ENCODE data around the gene PDZD2. TPM values are rescaled to one million over a fixed set of nuclear protein-coding genes. Genes with fewer than 3 reads are reported as not detected.
"Not testable (repeated sequence)": the region's sequence is repeated elsewhere in the genome, so short reads cannot be mapped to it uniquely, and the experiment has no call there.

Gene PDZD2
- polyA plus RNA-seq (2014; cell fraction: cytosol; rRNA removed): 0.66 and 1.5 TPM in 2 replicates
- 1.6 and 2.6 TPM in 2 replicates for polyA plus RNA-seq (2014; cell fraction: nucleus; rRNA removed)

DNA sequence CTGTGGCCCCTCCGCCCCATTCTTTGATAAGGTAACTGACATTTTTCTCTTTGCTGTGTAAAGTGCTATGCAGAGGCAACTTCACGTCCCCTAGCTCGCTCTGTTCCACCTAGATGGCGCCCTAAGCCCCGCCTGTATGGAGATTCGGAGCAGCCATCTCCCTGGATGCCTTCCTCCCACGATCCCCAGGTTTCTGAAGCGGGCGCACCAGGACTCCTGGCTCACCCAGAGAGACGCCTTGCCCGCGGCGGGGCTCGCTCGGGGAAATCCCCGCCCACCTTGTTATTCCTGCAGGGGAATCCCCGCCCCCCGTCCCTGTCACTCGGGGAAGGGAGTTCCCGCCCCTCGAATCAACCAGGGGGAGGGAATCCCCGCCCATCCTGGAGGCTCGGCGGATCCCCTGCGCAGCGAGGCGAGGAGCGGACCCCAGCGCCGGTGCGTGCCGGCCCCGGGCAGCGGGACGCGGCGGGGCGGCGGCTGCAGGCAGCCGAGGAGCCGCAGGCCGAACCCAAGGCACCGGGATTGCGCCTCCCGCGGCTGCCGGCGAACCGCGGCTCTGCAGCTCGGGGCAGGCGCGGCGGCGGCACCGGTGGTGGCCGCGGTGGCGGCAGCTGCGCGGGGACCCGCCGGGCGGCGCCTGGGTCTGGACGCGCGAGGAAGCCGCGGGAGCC is at the start of gene PDZD2:
PDZD2 (plus strand) TSS at position 384 of the 671 bp plus-strand sequence.
- peak; percentile 80 for DNase-seq (ENCODE audit: low spot score)

- DNase-seq (ENCODE audit: low spot score): no peak
These were observed 45.3 kb upstream of the PDZD2 start for GRCh38 chr5:31593665-31594064.

GRCh38 chr5:31596354-31596753 is 42.6 kb upstream of the PDZD2 start:
- no peak for DNase-seq (ENCODE audit: low spot score)

DNA sequence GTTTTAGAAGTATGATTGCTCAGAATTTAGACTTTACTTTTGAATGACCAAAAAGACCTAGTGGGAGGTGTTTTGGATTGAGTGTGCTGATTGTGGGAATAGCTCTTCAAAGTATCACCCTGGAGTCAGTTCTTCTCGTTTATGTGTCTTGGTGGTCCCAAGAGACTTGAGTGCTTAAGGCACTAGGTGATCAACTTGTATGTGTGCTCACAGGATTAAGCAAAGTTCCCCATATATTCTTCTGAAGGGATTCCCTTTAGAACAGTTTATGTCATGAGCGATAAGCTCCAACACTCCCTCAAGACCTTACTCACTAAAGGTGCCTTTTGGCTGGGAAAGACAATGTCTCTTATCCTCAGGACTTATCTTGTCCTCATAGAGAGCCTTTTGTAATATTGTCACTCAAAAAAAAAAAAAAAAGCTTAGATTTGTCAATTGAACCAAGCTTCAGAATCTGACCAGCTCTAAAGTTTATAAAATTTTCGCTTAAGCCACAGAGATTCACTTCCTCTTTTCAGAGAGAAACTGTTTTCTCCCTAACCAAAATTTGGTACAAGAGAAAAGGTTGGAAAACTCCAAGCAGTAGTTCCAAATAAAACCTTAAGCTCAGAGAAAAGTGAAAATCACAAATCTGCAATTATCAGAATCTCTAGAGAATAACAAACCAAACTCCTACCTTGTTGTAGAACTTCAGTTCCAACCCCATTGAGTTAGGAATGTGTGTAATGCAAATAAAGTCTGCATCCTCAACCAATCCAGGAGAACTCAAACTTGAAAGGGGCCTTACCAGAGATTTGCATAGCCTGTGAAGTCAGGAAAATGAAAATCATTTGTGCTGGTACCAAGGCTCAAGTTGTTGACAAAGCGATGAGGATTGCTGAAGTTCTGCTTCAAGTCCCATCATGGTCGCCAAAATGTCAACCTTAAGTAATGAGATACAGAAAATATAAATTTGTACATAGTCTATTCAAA is 40.0 kb upstream of the PDZD2 start:
- no peak for DNase-seq (ENCODE audit: low spot score)

DNA sequence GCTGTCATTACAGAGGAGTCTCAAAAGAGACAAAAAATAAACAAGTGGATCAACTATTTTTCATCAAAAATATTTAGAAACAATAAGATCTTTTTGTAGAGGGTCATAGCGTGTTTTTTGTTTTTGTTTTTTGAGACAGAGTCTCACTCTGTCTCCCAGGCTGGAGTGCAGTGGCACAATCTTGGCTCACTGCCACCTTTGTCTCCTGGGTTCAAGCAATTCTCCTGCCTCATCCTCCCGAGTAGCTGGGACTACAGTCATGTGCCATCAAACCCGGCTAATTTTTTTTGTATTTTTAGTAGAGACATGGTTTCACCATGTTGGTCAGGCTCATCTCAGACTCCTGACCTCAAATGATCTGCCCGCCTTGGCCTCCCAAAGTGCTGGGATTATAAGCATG is 36.6 kb upstream of the PDZD2 start:
- DNase-seq (ENCODE audit: low spot score): not testable (repeated sequence)

- no peak for DNase-seq (ENCODE audit: low spot score)
These were observed 34.7 kb upstream of the PDZD2 start for GRCh38 chr5:31604240-31604639.

GRCh38 chr5:31604644-31605043 is 34.3 kb upstream of the PDZD2 start:
- DNase-seq (ENCODE audit: low spot score): no peak

- no peak for DNase-seq (ENCODE audit: low spot score)
These were observed 33.0 kb upstream of the PDZD2 start for GRCh38 chr5:31605920-31606319.

DNA sequence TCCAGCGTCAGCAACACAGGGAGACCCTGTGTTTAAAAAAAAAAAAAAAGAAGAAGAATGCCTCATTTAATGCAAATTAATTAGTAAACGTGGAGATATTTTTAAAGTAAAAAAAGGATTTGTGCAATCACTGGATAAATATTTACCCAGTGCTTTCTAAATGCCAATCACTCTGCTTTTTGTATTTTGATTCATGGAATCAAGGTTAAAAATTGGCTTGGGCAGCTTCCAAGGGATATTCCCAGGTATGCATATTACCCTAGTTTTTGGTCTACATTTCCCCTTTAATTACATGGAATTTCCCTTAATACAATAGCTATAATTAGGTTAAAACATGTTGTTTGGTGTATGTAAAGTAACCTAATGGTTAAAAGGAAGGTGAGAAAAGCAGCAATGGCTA is 31.4 kb upstream of the PDZD2 start:
- DNase-seq (ENCODE audit: low spot score): no peak

GRCh38 chr5:31611002-31611401 is 27.9 kb upstream of the PDZD2 start:
- DNase-seq (ENCODE audit: low spot score): no peak

DNA sequence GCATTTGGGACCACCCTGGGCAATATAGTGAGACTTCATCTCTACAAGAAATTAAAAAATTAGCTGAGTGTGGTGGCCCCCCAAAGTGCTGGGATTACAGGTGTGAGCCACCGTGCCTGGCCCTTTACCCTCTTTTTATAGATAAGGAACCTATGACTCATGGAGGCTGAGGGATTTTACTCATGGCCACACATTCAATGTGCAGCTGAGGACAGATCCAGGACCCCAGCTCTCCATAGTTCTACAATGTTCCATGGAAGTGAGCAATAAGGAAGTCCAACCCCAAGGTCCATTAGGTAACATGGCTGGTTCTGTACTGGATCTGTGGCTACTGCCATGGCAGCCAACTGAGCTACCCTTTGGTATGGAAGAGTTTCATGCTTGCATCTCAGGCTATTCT is 25.3 kb upstream of the PDZD2 start:
- no peak for DNase-seq (ENCODE audit: low spot score)

DNA sequence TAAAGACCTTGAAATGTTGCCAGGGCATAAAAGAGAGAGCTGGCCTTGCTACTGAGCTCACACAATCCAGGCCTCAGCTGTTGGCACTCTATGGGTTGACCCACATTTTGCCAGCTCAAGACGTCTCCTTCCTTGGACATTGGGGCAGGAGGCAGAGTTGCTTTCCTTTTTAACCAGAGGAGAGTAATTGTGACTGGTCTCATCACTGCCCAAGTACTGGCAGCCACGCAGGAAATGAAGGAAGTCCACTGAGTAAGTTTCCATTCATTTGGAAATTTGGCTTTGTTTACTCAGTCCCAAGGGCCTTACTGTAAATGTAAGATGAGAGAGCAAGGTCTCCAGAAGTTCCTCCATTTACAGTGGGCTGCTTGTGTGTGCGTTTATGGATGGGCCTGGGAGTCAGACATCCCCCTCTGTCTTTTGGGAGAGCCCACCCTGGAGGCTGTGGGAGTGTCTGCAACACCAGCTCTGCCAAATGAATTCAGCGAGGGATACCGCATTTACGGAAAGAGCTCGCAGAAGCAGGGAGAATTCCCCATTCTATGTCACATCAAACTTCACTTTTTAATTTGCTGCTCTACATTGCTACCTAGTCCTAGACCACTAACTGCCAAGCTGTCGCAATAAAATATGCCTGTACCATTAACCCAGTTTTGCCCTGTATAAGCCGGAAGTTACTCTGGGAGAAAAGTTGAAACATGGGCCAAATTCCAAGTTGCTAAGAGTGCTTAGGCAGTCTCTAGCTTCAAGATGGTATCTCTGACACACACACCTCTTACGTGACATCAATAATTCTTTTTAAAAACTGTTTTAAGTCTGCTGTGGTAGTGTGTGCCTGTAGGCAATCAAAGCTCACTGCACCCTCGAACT is 24.5 kb upstream of the PDZD2 start:
- DNase-seq (ENCODE audit: low spot score): no peak

GRCh38 chr5:31617867-31618266 is 21.1 kb upstream of the PDZD2 start:
- DNase-seq (ENCODE audit: low spot score): no peak

GRCh38 chr5:31620026-31620425 is 18.9 kb upstream of the PDZD2 start:
- DNase-seq (ENCODE audit: low spot score): no peak

- no peak for DNase-seq (ENCODE audit: low spot score)
These were observed 15.7 kb upstream of the PDZD2 start for GRCh38 chr5:31623249-31623648.

DNA sequence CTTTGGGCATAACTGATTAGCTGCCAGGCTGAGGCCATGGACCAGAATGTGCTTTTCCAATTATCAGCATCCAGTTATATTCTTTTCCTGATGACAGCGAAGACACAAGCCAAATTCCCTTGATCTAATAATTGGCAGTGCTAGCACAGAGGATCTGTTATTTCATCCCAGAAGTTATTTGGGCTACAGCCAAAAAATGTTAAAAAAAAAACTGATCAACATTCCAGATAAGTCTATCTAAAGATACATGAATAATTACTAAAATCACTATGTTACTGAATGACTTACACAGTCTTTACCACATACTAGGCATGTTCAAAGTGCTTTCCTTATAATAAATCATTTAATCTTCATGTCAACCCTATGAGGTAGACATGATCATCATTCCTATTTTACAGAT is 13.5 kb upstream of the PDZD2 start:
- DNase-seq (ENCODE audit: low spot score): no peak

GRCh38 chr5:31626156-31626555 is 12.8 kb upstream of the PDZD2 start:
- no peak for DNase-seq (ENCODE audit: low spot score)

DNA sequence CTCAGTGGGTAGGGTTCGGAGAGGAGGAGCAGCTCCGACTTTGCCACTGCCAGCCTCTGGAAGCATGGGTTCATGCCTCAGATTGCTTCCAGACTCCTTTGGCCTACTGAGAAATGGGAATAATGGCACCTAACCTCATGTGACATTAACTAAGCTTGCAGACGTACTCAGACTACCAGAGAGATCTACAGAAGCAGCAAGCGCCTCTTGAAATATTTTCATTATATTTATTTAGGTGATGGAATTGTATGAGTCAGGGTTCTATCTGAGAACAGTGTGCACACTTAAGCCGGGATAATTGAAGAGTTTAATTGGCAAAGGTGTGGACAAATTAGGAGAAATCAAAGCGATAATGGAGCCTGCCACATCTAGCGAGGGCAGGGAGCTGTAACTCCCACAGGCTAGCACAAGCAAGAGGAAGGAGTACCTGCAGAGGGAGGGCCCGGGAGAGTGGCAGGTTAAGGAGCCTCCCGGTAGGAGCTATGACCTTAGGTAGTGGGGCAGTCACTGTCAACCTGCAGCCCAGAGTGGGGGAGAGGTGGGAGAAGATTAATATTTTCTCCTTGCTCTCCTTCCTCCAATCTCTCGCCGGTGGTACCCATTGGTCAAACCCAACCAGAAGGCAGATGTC is 12.2 kb upstream of the PDZD2 start:
- no peak for DNase-seq (ENCODE audit: low spot score)

- DNase-seq (ENCODE audit: low spot score): peak; percentile 82
These were observed 8.0 kb upstream of the PDZD2 start for GRCh38 chr5:31630931-31631330.

DNA sequence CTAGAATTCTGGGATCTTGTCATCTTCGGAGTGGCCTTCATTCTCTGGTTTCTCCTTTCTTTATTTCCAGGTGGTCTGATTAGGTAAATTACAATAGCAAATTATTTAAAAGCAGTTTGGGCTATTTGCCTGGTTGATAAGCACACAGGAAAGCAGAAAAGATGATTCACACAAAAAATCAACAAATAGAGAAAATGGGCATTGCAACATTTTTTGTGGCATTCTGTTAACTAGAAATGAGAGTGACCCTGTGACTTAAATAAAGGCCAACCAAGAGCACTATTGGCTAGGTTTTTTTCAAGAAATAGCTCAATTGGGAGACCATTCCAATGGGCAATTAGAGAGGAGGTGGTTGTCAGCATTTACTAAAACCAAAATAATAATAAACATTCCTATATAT is 6.5 kb upstream of the PDZD2 start:
- no peak for DNase-seq (ENCODE audit: low spot score)

DNA sequence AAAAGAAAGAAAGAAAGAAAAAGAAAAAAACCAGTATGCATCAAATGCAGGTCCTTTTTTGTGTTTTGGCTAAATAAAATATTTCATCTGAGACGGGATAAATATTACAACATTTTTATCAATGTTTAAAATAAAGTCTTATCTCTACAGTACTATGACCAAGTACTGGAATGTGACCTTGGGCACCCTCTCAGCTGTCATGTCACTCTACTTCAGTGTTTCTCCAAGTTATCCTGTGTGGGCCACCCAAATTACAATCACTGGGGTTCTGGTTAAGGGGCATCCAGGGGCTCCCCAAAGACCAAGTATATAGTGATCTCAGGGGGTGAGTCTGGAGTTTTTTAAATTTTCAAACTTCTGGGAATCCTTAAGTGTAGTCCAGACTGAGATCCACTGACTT is 3.5 kb upstream of the PDZD2 start:
- no peak for DNase-seq (ENCODE audit: low spot score)

All from SK-N-DZ (cell line).